Mesenchymal stem cell (in vitro differentiated cells and primary cell): Measurements from ENCODE around the gene ZCCHC7. TPM values are rescaled to one million over a fixed set of nuclear protein-coding genes. Genes with fewer than 3 reads are reported as not detected.

Experiments used
- DNase-seq: peaks from one replicate; pipeline ENCODE4 v3.0.0-alpha.2; 2013
- H2AFZ ChIP-seq: one replicate; pipeline ENCODE4 v1.6.1; 2013; ENCODE audit warnings: low read depth, mild to moderate bottlenecking, control low read depth, inconsistent platforms, low read length, moderate library complexity
- H2AK5ac ChIP-seq: 2 replicates; pipeline ENCODE4 v1.6.1; 2013; ENCODE audit warnings: low read length, moderate library complexity, mild to moderate bottlenecking, inconsistent platforms; ENCODE audit not compliant: severe bottlenecking
- H2BK120ac ChIP-seq: one replicate; pipeline ENCODE4 v1.6.1; 2013; ENCODE audit warnings: low read depth, mild to moderate bottlenecking, inconsistent platforms, low read length, moderate library complexity
- H2BK12ac ChIP-seq, 2 experiments: one replicate each; pipeline ENCODE4 v1.6.1; 2013; ENCODE audit warnings: inconsistent platforms in 2 of 2, low read length in 2 of 2, mild to moderate bottlenecking in 2 of 2, moderate library complexity in 2 of 2, control low read depth in 1 of 2
- H2BK15ac ChIP-seq: one replicate; pipeline ENCODE4 v1.6.1; 2013; ENCODE audit warnings: mild to moderate bottlenecking, low read depth, inconsistent platforms; ENCODE audit not compliant: poor library complexity, severe bottlenecking
- H2BK5ac ChIP-seq: 2 replicates; pipeline ENCODE4 v1.6.1; 2013; ENCODE audit warnings: low read depth, mild to moderate bottlenecking, low read length, control low read depth, inconsistent platforms; ENCODE audit not compliant: poor library complexity, severe bottlenecking
- H3K14ac ChIP-seq, 2 experiments: one replicate each; pipeline ENCODE4 v1.6.1; 2013; ENCODE audit warnings: inconsistent platforms in 2 of 2, low read length in 2 of 2, control low read depth in 1 of 2, mild to moderate bottlenecking in 1 of 2, moderate library complexity in 1 of 2
- H3K18ac ChIP-seq, 2 experiments: one replicate each; pipeline ENCODE4 v1.6.1; 2013; ENCODE audit warnings: inconsistent platforms in 2 of 2, low read length in 2 of 2, control low read depth in 1 of 2, low read depth in 1 of 2, mild to moderate bottlenecking in 1 of 2
- H3K23ac ChIP-seq, 2 experiments: one replicate each; pipeline ENCODE4 v1.6.1; 2013; ENCODE audit warnings: inconsistent platforms in 2 of 2, low read length in 2 of 2, mild to moderate bottlenecking in 2 of 2, moderate library complexity in 2 of 2, control low read depth in 1 of 2
- H3K27ac ChIP-seq: 2 replicates; pipeline ENCODE4 v1.5.1; 2013; ENCODE audit warnings: mild to moderate bottlenecking, moderate library complexity, low read length, control low read depth, inconsistent platforms; ENCODE audit not compliant: poor library complexity, severe bottlenecking
- H3K27me3 ChIP-seq, 2 experiments: 2 replicates each; pipeline versions ENCODE4 v1.6.1 to v1.7.0; 2013; ENCODE audit warnings: low read length in 2 of 2, mild to moderate bottlenecking in 2 of 2, moderate library complexity in 2 of 2, control low read depth in 1 of 2, inconsistent platforms in 1 of 2; ENCODE audit not compliant: control insufficient read depth in 1 of 2, insufficient read depth in 1 of 2
- H3K36me3 ChIP-seq, 2 experiments: 2 replicates each; pipeline versions ENCODE4 v1.6.1 to v1.7.0; 2013; ENCODE audit warnings: low read length in 2 of 2, control low read depth in 1 of 2, inconsistent platforms in 1 of 2, low read depth in 1 of 2, mild to moderate bottlenecking in 1 of 2; ENCODE audit not compliant: insufficient read depth in 2 of 2, control insufficient read depth in 1 of 2
- H3K4ac ChIP-seq, 2 experiments: one replicate each; pipeline ENCODE4 v1.6.1; 2013; ENCODE audit warnings: inconsistent platforms in 2 of 2, low read length in 2 of 2, mild to moderate bottlenecking in 2 of 2, moderate library complexity in 2 of 2, control low read depth in 1 of 2, low read depth in 1 of 2
- H3K4me1 ChIP-seq: 2 replicates; pipeline ENCODE4 v1.6.1; 2013; ENCODE audit warnings: low read depth, low read length, control low read depth; ENCODE audit not compliant: control insufficient read depth, insufficient read depth
- H3K4me2 ChIP-seq: 2 replicates; pipeline ENCODE4 v1.6.1; 2013; ENCODE audit warnings: low read length, mild to moderate bottlenecking, inconsistent platforms; ENCODE audit not compliant: poor library complexity, severe bottlenecking
- H3K4me3 ChIP-seq, 2 experiments: 2 replicates each; pipeline versions ENCODE4 v1.5.1 to v1.7.0; 2013; ENCODE audit warnings: low read length in 2 of 2, mild to moderate bottlenecking in 2 of 2, control low read depth in 1 of 2, low read depth in 1 of 2; ENCODE audit not compliant: insufficient read depth in 1 of 2
- H3K79me1 ChIP-seq: replicated peaks from 2 replicates; pipeline ENCODE4 v1.6.1; 2013; ENCODE audit warnings: mild to moderate bottlenecking, control low read depth, low read length, inconsistent platforms; ENCODE audit not compliant: poor library complexity, severe bottlenecking
- H3K9ac ChIP-seq: 2 replicates; pipeline ENCODE4 v1.7.0; 2013; ENCODE audit warnings: mild to moderate bottlenecking, low read length, moderate library complexity
- H3K9me3 ChIP-seq: 2 replicates; pipeline ENCODE4 v1.7.0; 2013; ENCODE audit warnings: mild to moderate bottlenecking, low read length; ENCODE audit not compliant: control insufficient read depth
- H4K8ac ChIP-seq: one replicate; pipeline ENCODE4 v1.6.1; 2013; ENCODE audit warnings: inconsistent platforms, mild to moderate bottlenecking, low read length, moderate library complexity
- H4K91ac ChIP-seq: one replicate; pipeline ENCODE4 v1.6.1; 2013; ENCODE audit warnings: mild to moderate bottlenecking, low read length, inconsistent platforms
- WGBS: methylation state at CpG from one replicate; pipeline ENCODE4 v1.1.7; 2013; ENCODE audit warnings: mixed read lengths; 5-methylcytosine and 5-hydroxymethylcytosine counted together
- small RNA-seq: library from polyadenylated mRNA; stranded (forward); fragments of <200 nt; extraction: miRNeasy Mini kit (QIAGEN cat#:217004); gene quantifications from one replicate; pipeline ENCODE3, GENCODE V24; 2013; ENCODE audit warnings: low read depth

ZCCHC7 gene

GRCh38 chr9:37407468-37407867 lies 287.1 kb downstream of the ZCCHC7 start:
- Histone ChIP-seq H2BK12ac (no peak overlapping the region), H2AFZ (no peak overlapping the region), H3K79me1 (no peaks in the 10 kb centered on the region), H4K91ac (no peak overlapping the region), H3K9ac (no peak overlapping the region), H2BK5ac (no peak overlapping the region), H3K18ac (no peak overlapping the region), H2AK5ac (no peak overlapping the region), H3K14ac (no peak overlapping the region), H2BK120ac (no peak overlapping the region), H3K4me3 (no peak overlapping the region), H3K27ac (no peak overlapping the region), H3K27me3 (peaks cover 0 to 7% of the 10 kb centered on the region in 2 experiments), H4K8ac (no peak overlapping the region), H3K4ac (no peak overlapping the region), H3K4me2 (no peak overlapping the region), H3K23ac (no peak overlapping the region), H2BK15ac (no peak overlapping the region), H3K4me1 (peaks cover 10% of the 10 kb centered on the region), H3K36me3 (no peaks in the 10 kb centered on the region), H3K9me3 (no peaks in the 10 kb centered on the region)
- DNase-seq: no peak
- 100% methylated on average over 1 of the region's 2 CpGs for WGBS

Small RNAs within 50 kb of the gene (small RNA-seq; reads per million reads assigned to genes)
- gene AL512604.1: not detected
- gene RF00019: not detected
- not detected for gene RNU6-677P
